Mesothelial cell of epicardium (in vitro differentiated cells): ENCODE measurements around the gene MAPK8IP3. TPM values are rescaled to one million over a fixed set of nuclear protein-coding genes. Genes with fewer than 3 reads are reported as not detected.
A peak's percentile ranks its signal among the peaks of the same experiment; 100 is the strongest.

Experiments
- DNase-seq, 2 experiments: peaks; one replicate each; pipeline ENCODE4 v3.0.0; 2021; ENCODE audit warnings: low spot score in 2 of 2; ENCODE audit not compliant: unreplicated experiment in 2 of 2
- H3K27ac Mint-ChIP-seq: 2 replicates; pipeline ENCODE4 v1.8.0; 2021; ENCODE audit warnings: mixed read lengths
- H3K27me3 Mint-ChIP-seq: 2 replicates; pipeline ENCODE4 v1.8.0; 2021; ENCODE audit warnings: low read depth, mixed read lengths
- H3K36me3 Mint-ChIP-seq: 2 replicates; pipeline ENCODE4 v1.8.0; 2021; ENCODE audit warnings: mixed read lengths
- H3K4me1 Mint-ChIP-seq: 2 replicates; pipeline ENCODE4 v1.8.0; 2021; ENCODE audit warnings: mixed read lengths
- H3K4me3 Mint-ChIP-seq: 2 replicates; pipeline ENCODE4 v1.8.0; 2021; ENCODE audit warnings: mild to moderate bottlenecking, moderate library complexity, mixed read lengths
- H3K9me3 Mint-ChIP-seq: 2 replicates; pipeline ENCODE4 v1.8.0; 2021; ENCODE audit warnings: mixed read lengths
- CTCF ChIP-seq: fragments of 200-600 bp; sonication (generic); IDR thresholded peaks from one replicate; pipeline ENCODE4 v1.5.0; 2021; ENCODE audit warnings: antibody characterized with exemption; ENCODE audit not compliant: unreplicated experiment
- total RNA-seq: library from RNA; stranded (reverse); gene quantifications from 3 replicates; pipeline ENCODE4 v1.2.1, GENCODE V29; 2021

MAPK8IP3 gene
- total RNA-seq, 1 donor from 2014 or later = 182 TPM

- TF ChIP-seq CTCF = no peak
- peak in 1 of 2 experiments; percentile 18 for DNase-seq
- no peak overlapping the region for H3K27ac Mint-ChIP-seq
- H3K36me3 Mint-ChIP-seq = peaks cover 5% of the 10 kb centered on the region
- H3K4me1 Mint-ChIP-seq = peaks cover 5% of the 10 kb centered on the region
- H3K4me3 Mint-ChIP-seq = no peak overlapping the region
- no peaks in the 10 kb centered on the region for H3K27me3 Mint-ChIP-seq
- no peaks in the 10 kb centered on the region for H3K9me3 Mint-ChIP-seq
Measured at GRCh38 chr16:1788708-1789100, 82.7 kb downstream of the MAPK8IP3 start.

DNA sequence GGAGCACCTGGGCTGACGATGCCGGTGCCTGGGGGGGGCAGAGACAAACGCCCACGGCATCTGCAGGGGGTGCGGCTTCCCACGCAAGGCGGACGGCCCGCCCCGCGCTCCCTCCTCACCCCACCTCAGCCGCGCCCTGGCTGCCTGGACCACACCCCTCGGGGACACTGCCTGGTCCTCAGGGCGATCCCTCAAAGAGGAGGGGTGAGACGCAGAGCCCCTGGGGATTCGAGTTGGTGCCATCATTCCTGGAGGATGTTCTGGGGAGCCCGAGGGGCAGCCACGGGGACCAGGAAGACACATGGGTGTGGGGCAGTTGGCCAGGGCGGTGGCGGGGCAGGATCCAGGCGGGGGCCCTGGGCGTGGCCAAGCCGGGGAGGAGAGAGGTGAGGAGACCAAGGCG, 83.6 kb downstream of the MAPK8IP3 start:
- peaks cover 5% of the 10 kb centered on the region for H3K36me3 Mint-ChIP-seq
- peak in 1 of 2 experiments; percentile 17 for DNase-seq

GRCh38 chr16:1790261-1790610, 84.2 kb downstream of the MAPK8IP3 start:
- Mint-ChIP-seq H3K4me3 (no peak overlapping the region), H3K36me3 (peaks cover 5% of the 10 kb centered on the region), H3K27me3 (no peaks in the 10 kb centered on the region), H3K27ac (no peak overlapping the region), H3K9me3 (no peaks in the 10 kb centered on the region), H3K4me1 (no peaks in the 10 kb centered on the region)
- DNase-seq = no peak
- no peak for TF ChIP-seq CTCF

More for the DNA sequence above, 83.6 kb downstream of the MAPK8IP3 start:
- no peak overlapping the region for H3K4me3 Mint-ChIP-seq
- no peaks in the 10 kb centered on the region for H3K27me3 Mint-ChIP-seq
- TF ChIP-seq CTCF = no peak
- H3K4me1 Mint-ChIP-seq = peaks cover 2% of the 10 kb centered on the region
- H3K27ac Mint-ChIP-seq = no peak overlapping the region
- H3K9me3 Mint-ChIP-seq = no peaks in the 10 kb centered on the region

GRCh38 chr16:1790611-1791255, 84.7 kb downstream of the MAPK8IP3 start:
- Mint-ChIP-seq H3K4me3 (no peak overlapping the region), H3K27me3 (no peaks in the 10 kb centered on the region), H3K4me1 (no peaks in the 10 kb centered on the region), H3K27ac (no peak overlapping the region), H3K36me3 (peaks cover 5% of the 10 kb centered on the region), H3K9me3 (no peaks in the 10 kb centered on the region)
- peak; percentile 18 to 37 for DNase-seq
- TF ChIP-seq CTCF = no peak

- Mint-ChIP-seq H3K27ac (no peak overlapping the region), H3K27me3 (no peaks in the 10 kb centered on the region), H3K36me3 (peaks cover 5% of the 10 kb centered on the region), H3K4me1 (no peaks in the 10 kb centered on the region), H3K4me3 (no peak overlapping the region), H3K9me3 (no peaks in the 10 kb centered on the region)
- TF ChIP-seq CTCF = no peak
- peak in 1 of 2 experiments; percentile 37 for DNase-seq
Measured at GRCh38 chr16:1791256-1791942, 85.4 kb downstream of the MAPK8IP3 start.
